ENCODE data around the gene ZNF692.

Gene ZNF692

DNA sequence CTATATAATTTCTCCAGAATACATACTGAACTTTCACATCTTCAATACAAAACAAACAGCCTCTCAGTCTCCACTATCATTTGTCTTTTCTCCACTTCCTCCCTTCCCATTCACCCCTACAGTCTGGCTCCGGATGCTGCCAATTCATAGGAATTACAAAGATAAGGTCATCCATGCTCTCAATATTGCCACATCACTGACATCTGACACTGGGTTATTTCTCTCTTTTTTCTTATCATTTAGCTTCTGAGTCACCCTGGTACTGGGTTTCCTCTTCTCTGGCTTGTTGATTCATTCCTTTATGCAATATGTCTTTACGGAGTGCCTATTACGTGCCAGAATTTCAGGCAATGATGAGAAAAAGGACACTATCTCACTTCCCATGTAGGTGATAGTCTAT lies 30.0 kb downstream of the ZNF692 start:
- no peaks in the 10 kb centered on the region for H3K9me3 Mint-ChIP-seq
- peaks cover 10% of the 10 kb centered on the region for H3K36me3 Mint-ChIP-seq (ENCODE audit: low read depth)
- peaks cover 10% of the 10 kb centered on the region for H3K27me3 Mint-ChIP-seq (ENCODE audit: low read depth)
- peak overlapping the region; percentile 34 to 69 (median 58) for H3K4me3 Mint-ChIP-seq
- H3K27ac Mint-ChIP-seq: peak overlapping the region in 2 of 3 experiments; percentile 44 to 67
- no peak for TF ChIP-seq CTCF (IDR thresholded peaks at IDR 0.05; ENCODE audit: unreplicated experiment in 3 of 3)
- H3K4me1 Mint-ChIP-seq: peaks cover 23% of the 10 kb centered on the region

- Mint-ChIP-seq H3K36me3 (ENCODE audit: low read depth) (peaks cover 23% of the 10 kb centered on the region), H3K4me1 (peaks cover 39% of the 10 kb centered on the region), H3K4me3 (peak within 1 kb of the TSS; percentile 90 to 97 (median 96)), H3K27ac (peak within 1 kb of the TSS; percentile 97 to 99 (median 99)), H3K27me3 (ENCODE audit: low read depth) (peaks cover 2% of the 10 kb centered on the region), H3K9me3 (no peaks in the 10 kb centered on the region)
- peak; percentile 47 to 75 (median 53) for TF ChIP-seq CTCF (IDR thresholded peaks at IDR 0.05; ENCODE audit: unreplicated experiment in 3 of 3)
Measured at GRCh38 chr1:248825909-248826760, 32.8 kb downstream of the ZNF692 start, which contains the start of gene SH3BP5L. Gene SH3BP5L, minus strand, starts transcription at chr1:248825915. Its CDS starts 980 bp downstream, at chr1:248824935.

GRCh38 chr1:248825573-248825908 lies 33.3 kb downstream of the ZNF692 start:
- Mint-ChIP-seq H3K4me3 (peak overlapping the region; percentile 90 to 97 (median 96)), H3K4me1 (peaks cover 39% of the 10 kb centered on the region), H3K36me3 (ENCODE audit: low read depth) (peaks cover 27% of the 10 kb centered on the region), H3K9me3 (no peaks in the 10 kb centered on the region), H3K27ac (peak overlapping the region; percentile 97 to 99 (median 99)), H3K27me3 (ENCODE audit: low read depth) (no peaks in the 10 kb centered on the region)
- no peak for TF ChIP-seq CTCF (IDR thresholded peaks at IDR 0.05; ENCODE audit: unreplicated experiment in 3 of 3)

GRCh38 chr1:248825136-248825535 lies 33.7 kb downstream of the ZNF692 start:
- no peaks in the 10 kb centered on the region for H3K9me3 Mint-ChIP-seq
- H3K27ac Mint-ChIP-seq: peak overlapping the region; percentile 97 to 99 (median 99)
- H3K36me3 Mint-ChIP-seq (ENCODE audit: low read depth): peaks cover 31% of the 10 kb centered on the region
- no peaks in the 10 kb centered on the region for H3K27me3 Mint-ChIP-seq (ENCODE audit: low read depth)
- H3K4me1 Mint-ChIP-seq: peaks cover 39% of the 10 kb centered on the region
- H3K4me3 Mint-ChIP-seq: peak overlapping the region; percentile 90 to 97 (median 96)
- no peak for TF ChIP-seq CTCF (IDR thresholded peaks at IDR 0.05; ENCODE audit: unreplicated experiment in 3 of 3)

DNA sequence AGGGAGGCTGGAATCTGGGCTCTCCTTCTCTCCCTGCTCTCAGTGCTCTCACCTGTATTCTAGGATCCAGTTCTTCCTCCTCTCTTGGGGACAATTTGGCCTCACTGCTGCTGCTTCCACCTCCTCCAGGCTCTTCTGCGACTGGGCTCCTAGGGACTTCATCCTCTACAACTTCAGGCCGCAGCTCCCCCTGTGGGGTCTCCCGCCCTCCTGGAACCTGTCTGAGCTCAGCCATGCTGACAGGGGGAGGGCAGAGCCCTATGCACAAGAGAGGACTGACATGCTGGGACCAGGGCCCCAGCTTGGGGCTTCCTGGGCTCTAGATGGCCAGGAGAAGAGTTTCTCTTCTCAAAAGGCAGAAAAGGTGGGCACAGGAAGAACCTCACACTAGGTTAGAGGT lies 34.2 kb downstream of the ZNF692 start:
- no peaks in the 10 kb centered on the region for H3K27me3 Mint-ChIP-seq (ENCODE audit: low read depth)
- peaks cover 33% of the 10 kb centered on the region for H3K36me3 Mint-ChIP-seq (ENCODE audit: low read depth)
- TF ChIP-seq CTCF (IDR thresholded peaks at IDR 0.05; ENCODE audit: unreplicated experiment in 3 of 3): no peak
- no peaks in the 10 kb centered on the region for H3K9me3 Mint-ChIP-seq
- peaks cover 39% of the 10 kb centered on the region for H3K4me1 Mint-ChIP-seq
- peak overlapping the region; percentile 90 to 97 (median 96) for H3K4me3 Mint-ChIP-seq
- peak overlapping the region in 2 of 3 experiments; percentile 51 to 97 for H3K27ac Mint-ChIP-seq
